K562 (cell line): ENCODE measurements around the gene PPP2R3B. TPM values are rescaled to one million over a fixed set of nuclear protein-coding genes. Genes with fewer than 3 reads are reported as not detected.

Source experiments
- ATAC-seq: fragments of 200-7000 bp; cut with Tn5 transposase; 3 replicates; pipeline ENCODE4 v1.9.1; 2020; ENCODE audit warnings: moderate library complexity
- BruUV-seq: library from RNA; stranded (reverse); fragments of 400-500 nt; replicated peaks from 2 replicates; lab custom pipeline; 2021; lab: Mats Ljungman, UMichigan
- CTCF ChIA-PET: fragments of 300-600 bp; formaldehyde crosslinking; extraction: SDS; loops from one replicate; lab custom pipeline; 2021; ENCODE audit warnings: low intra/inter-chr PET ratio; lab: Yijun Ruan, JAX
- POLR2A ChIA-PET: fragments of 300-600, 350-650 bp; sonication (Branson Sonifier 250); formaldehyde crosslinking; extraction: SDS; loops from one replicate; lab custom pipeline; 2021; ENCODE audit warnings: antibody characterized with exemption, inconsistent platforms; lab: Yijun Ruan, JAX
- DNase-seq, 4 experiments: peaks; one replicate each; pipeline versions ENCODE4 v3.0.0 to v3.0.0-alpha.2; 2011 to 2018; ENCODE audit warnings: low spot score in 3 of 4, mixed read lengths in 3 of 4; ENCODE audit errors: extremely low read depth in 1 of 4
- FAIRE-seq: peaks from 2 replicates; lab custom pipeline; 2011; peaks lifted over from hg19 to GRCh38; lab: Jason Lieb, UNC
- H2AFZ ChIP-seq: 2 replicates; pipeline ENCODE4 v1.6.0; 2011; ENCODE audit warnings: low read depth, low read length, control low read depth, inconsistent platforms
- H3K27ac ChIP-seq: fragments of 200-600 bp; 3 replicates; pipeline ENCODE4 v1.8.0; 2011; ENCODE audit warnings: low read depth, mild to moderate bottlenecking, control low read depth, inconsistent platforms, low read length, moderate library complexity, mixed read lengths; ENCODE audit errors: extremely low read depth
- H3K27me3 ChIP-seq, 2 experiments: fragments of 300-600 bp in 1 of 2; 2 replicates in 1 of 2; 3 replicates in 1 of 2; pipeline versions ENCODE4 v1.6.0 to v1.8.0; 2011; ENCODE audit warnings: inconsistent platforms in 2 of 2, low read length in 2 of 2, mild to moderate bottlenecking in 1 of 2, mixed read lengths in 1 of 2, moderate library complexity in 1 of 2; ENCODE audit not compliant: control insufficient read depth in 2 of 2, insufficient read depth in 2 of 2
- H3K36me3 ChIP-seq: fragments of 300-600 bp; 3 replicates; pipeline ENCODE4 v1.8.0; 2011; ENCODE audit warnings: mild to moderate bottlenecking, low read length, inconsistent platforms; ENCODE audit not compliant: control insufficient read depth, insufficient read depth
- H3K4me1 ChIP-seq, 2 experiments: fragments of 200-600 bp in 1 of 2; replicated peaks in 1 of 2; 2 replicates in 1 of 2; 3 replicates in 1 of 2; pipeline versions ENCODE4 v1.5.1 to v1.8.0; 2011; ENCODE audit warnings: inconsistent platforms in 2 of 2, low read length in 2 of 2, mild to moderate bottlenecking in 1 of 2, mixed read lengths in 1 of 2, moderate library complexity in 1 of 2; ENCODE audit not compliant: control insufficient read depth in 2 of 2, insufficient read depth in 2 of 2
- H3K4me2 ChIP-seq: 2 replicates; pipeline ENCODE4 v1.6.1; 2011; ENCODE audit warnings: low read length, control low read depth, inconsistent platforms, mixed read lengths; ENCODE audit not compliant: insufficient read depth
- H3K4me3 ChIP-seq: fragments of 200-600 bp; sonication (generic), shearing (Covaris generic); 2 replicates; pipeline ENCODE4 v1.5.1; 2016; ENCODE audit warnings: control low read depth, inconsistent platforms
- H3K79me2 ChIP-seq: fragments of 200-600 bp; 3 replicates; pipeline ENCODE4 v1.8.0; 2011; ENCODE audit warnings: low read length, inconsistent platforms; ENCODE audit not compliant: control insufficient read depth, insufficient read depth
- H3K9ac ChIP-seq, 2 experiments: 2 replicates each; pipeline versions ENCODE4 v1.6.0 to v1.6.1; 2011; ENCODE audit warnings: low read depth in 2 of 2, low read length in 2 of 2, control low read depth in 1 of 2, inconsistent platforms in 1 of 2, mild to moderate bottlenecking in 1 of 2, mixed read lengths in 1 of 2; ENCODE audit not compliant: insufficient read depth in 1 of 2
- H3K9me1 ChIP-seq: one replicate; pipeline ENCODE4 v1.6.0; 2011; ENCODE audit warnings: inconsistent platforms, mild to moderate bottlenecking, low read length, moderate library complexity; ENCODE audit not compliant: control insufficient read depth, insufficient read depth
- H3K9me3 ChIP-seq: replicated peaks from 2 replicates; pipeline ENCODE4 v1.5.1; 2011; ENCODE audit warnings: low read depth, low read length, inconsistent platforms; ENCODE audit not compliant: control insufficient read depth, insufficient read depth
- H4K20me1 ChIP-seq: replicated peaks from 2 replicates; pipeline ENCODE4 v1.6.1; 2011; ENCODE audit warnings: low read length, inconsistent platforms, mixed read lengths; ENCODE audit not compliant: control insufficient read depth, insufficient read depth
- CBX1 ChIP-seq: sonication (generic); IDR thresholded peaks from 2 replicates; pipeline ENCODE4 v1.6.1; 2016; ENCODE audit warnings: antibody characterized with exemption, low read depth, mild to moderate bottlenecking
- CHD2 ChIP-seq: IDR thresholded peaks from 2 replicates; pipeline ENCODE4 v1.6.1; 2011; ENCODE audit warnings: low read depth, low read length
- COPS2 ChIP-seq: fragments of 450-650 bp; conservative IDR thresholded peaks from 2 replicates; pipeline ENCODE4 v1.6.1; 2016; ENCODE audit warnings: mild to moderate bottlenecking, moderate library complexity
- GMEB1 ChIP-seq: fragments of 250-450 bp; sonication (Bioruptor Pico); IDR thresholded peaks from 2 replicates; pipeline ENCODE4 v1.4.0; 2020; ENCODE audit warnings: mild to moderate bottlenecking
- L3MBTL2 ChIP-seq: fragments of 450-650 bp; IDR thresholded peaks from 2 replicates; pipeline ENCODE4 v1.6.1; 2016; ENCODE audit warnings: mild to moderate bottlenecking, moderate library complexity
- NR1H2 ChIP-seq: sonication (generic); formaldehyde crosslinking; IDR thresholded peaks from 2 replicates; pipeline ENCODE4 v1.4.0; 2020; ENCODE audit warnings: mild to moderate bottlenecking, missing genetic modification reagents
- OTX1 ChIP-seq: fragments of 450-650 bp; formaldehyde crosslinking; IDR thresholded peaks from 2 replicates; pipeline ENCODE4 v1.4.0; 2022; ENCODE audit warnings: mild to moderate bottlenecking
- RBM34 ChIP-seq: fragments of 200-400 bp; formaldehyde crosslinking; IDR thresholded peaks from 2 replicates; pipeline ENCODE4 v1.6.1; 2018; ENCODE audit warnings: low read length, borderline replicate concordance; ENCODE audit not compliant: insufficient read depth
- SUPT5H ChIP-seq: fragments of 450-650 bp; IDR thresholded peaks from 2 replicates; pipeline ENCODE4 v1.6.1; 2016
- ZNF24 ChIP-seq: fragments of 450-650 bp; IDR thresholded peaks from 2 replicates; pipeline ENCODE4 v1.6.1; 2016
- ZNF282 ChIP-seq: sonication (generic); formaldehyde crosslinking; IDR thresholded peaks from 2 replicates; pipeline ENCODE4 v1.8.1; 2023; ENCODE audit warnings: missing genetic modification reagents
- ZNF589 ChIP-seq: fragments of 200-800 bp; sonication (Bioruptor generic); IDR thresholded peaks from 2 replicates; pipeline ENCODE4 v1.6.1; 2016; ENCODE audit warnings: low read depth, missing genetic modification characterization, missing compliant biosample characterization
- ZNF707 ChIP-seq: fragments of 250-450 bp; sonication (Bioruptor Pico); conservative IDR thresholded peaks from 2 replicates; pipeline ENCODE4 v1.8.0; 2022; ENCODE audit warnings: inconsistent platforms, mild to moderate bottlenecking, moderate library complexity
- WGBS: fragments of 100-300 bp; shearing (Covaris generic); methylation state at CpG from one replicate; pipeline ENCODE4 v1.1.6; 2016; ENCODE audit warnings: low coverage, mixed read lengths; ENCODE audit not compliant: insufficient coverage; ENCODE audit errors: missing lambda C conversion rate; 5-methylcytosine and 5-hydroxymethylcytosine counted together
- in situ Hi-C: fragments of 300-500 bp; cut with MboI; formaldehyde crosslinking; loops from 4 replicates; pipeline ENCODE4 v1.15.0; 2018; ENCODE audit warnings: inconsistent platforms, mixed read lengths
- intact Hi-C: fragments of 100-400 bp; cut with micrococcal nuclease; formaldehyde crosslinking; loops from 2 replicates; pipeline ENCODE4 v1.14.2; 2022
- polyA plus RNA-seq, 8 experiments: library from polyadenylated mRNA; depleted of rRNA in 4 of 8; stranded (reverse) in 5 of 8; unstranded in 3 of 8; fragments of >200 nt; fragmentation: Nextera tagmentation in 2 of 8; fragmentation: Illumina TruSeq in 1 of 8; extraction: Ambion mirVana in 2 of 8; extraction: Trizol in 1 of 8; gene quantifications; 2 replicates each; pipeline versions ENCODE4 v1.2.1 to v1.2.3, GENCODE V29; 2011 to 2014; ENCODE audit warnings: inconsistent platforms in 1 of 8, missing spikeins in 1 of 8
- total RNA-seq, 7 experiments: library from RNA; depleted of rRNA in 6 of 7; stranded (reverse); fragments of >200 nt in 6 of 7; fragmentation: Illumina TruSeq in 2 of 7; extraction: Trizol in 2 of 7; gene quantifications; 2 replicates each; pipeline versions ENCODE4 v1.2.1 to v1.2.3, GENCODE V29; 2011 to 2021; ENCODE audit warnings: low replicate concordance in 1 of 7
- TF ChIP-seq, protein P1 (sequence below): sonication (generic); formaldehyde crosslinking; IDR thresholded peaks from 2 replicates; pipeline ENCODE4 v1.8.0; 2022; ENCODE audit warnings: missing genetic modification reagents, mild to moderate bottlenecking, moderate library complexity, borderline replicate concordance

Gene PPP2R3B
- total and polyA plus RNA-seq, 9 of the 15 experiments (the other 6 are each of a cell fraction or from before 2014, with no cell fraction given) = 0.04 to 18.2 (median 8.2) TPM; not detected in 1

DNA sequence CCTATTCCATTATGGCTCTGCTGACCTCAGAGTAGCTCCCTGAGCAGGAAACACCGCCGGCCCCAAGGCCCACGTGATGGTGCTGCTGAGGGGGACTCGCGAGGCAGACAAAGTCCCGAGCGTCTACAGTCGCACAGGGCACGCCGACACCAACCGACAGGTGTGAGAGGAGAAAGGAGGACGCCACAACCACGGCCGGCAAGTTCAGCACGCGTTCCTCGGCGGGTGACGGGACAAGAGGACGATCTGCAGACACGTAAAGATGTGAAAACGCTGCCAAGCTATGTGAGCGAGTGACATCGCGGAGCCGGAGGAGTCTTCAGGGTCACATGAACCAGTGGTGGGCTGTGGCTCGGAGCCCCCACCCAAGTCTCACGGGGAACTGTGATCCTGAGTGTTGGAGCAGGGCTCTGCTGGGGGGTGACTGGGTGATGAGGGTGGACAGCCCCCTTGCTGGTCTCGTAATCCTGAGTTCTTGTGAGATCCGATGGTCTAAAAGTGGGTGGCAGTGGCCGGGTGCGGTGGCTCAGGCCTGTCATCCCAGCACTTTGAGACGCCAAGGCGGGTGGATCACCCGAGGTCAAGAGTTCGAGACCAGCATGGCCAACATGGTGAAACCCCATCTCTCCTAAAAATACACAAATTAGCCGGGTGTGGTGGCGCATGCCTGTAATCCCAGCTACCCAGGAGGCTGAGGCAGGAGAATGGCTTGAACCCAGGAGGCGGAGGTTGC lies 34.0 kb downstream of the PPP2R3B start:
- no peaks in the 10 kb centered on the region for H4K20me1 ChIP-seq
- CTCF ChIA-PET = no interaction called here
- H3K4me3 ChIP-seq = no peak overlapping the region
- no peak overlapping the region for H3K4me2 ChIP-seq
- no peak overlapping the region for H2AFZ ChIP-seq
- POLR2A ChIA-PET = no interaction called here
- H3K9me1 ChIP-seq = no peaks in the 10 kb centered on the region
- ATAC-seq (no peak), DNase-seq (no peak), FAIRE-seq (no peak)
- H3K79me2 ChIP-seq = no peaks in the 10 kb centered on the region
- H3K36me3 ChIP-seq = no peaks in the 10 kb centered on the region
- H3K4me1 ChIP-seq = 0 out of 5 replicates have a peak, but pooled peaks cover 0 to 4% of the 10 kb centered on the region in 2 experiments
- in situ Hi-C loops (no loop called here), intact Hi-C loops (no loop called here)
- no peak overlapping the region for H3K9ac ChIP-seq
- H3K9me3 ChIP-seq = no peaks in the 10 kb centered on the region
- no peak overlapping the region for H3K27ac ChIP-seq
- BruUV-seq = no TSS peak
- TF ChIP-seq SUPT5H = no peak
- TF ChIP-seq, protein P1, sequence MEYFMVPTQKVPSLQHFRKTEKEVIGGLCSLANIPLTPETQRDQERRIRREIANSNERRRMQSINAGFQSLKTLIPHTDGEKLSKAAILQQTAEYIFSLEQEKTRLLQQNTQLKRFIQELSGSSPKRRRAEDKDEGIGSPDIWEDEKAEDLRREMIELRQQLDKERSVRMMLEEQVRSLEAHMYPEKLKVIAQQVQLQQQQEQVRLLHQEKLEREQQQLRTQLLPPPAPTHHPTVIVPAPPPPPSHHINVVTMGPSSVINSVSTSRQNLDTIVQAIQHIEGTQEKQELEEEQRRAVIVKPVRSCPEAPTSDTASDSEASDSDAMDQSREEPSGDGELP = no peak
- no peak for TF ChIP-seq OTX1 (CRISPR knock-in tag)
- no peak for TF ChIP-seq NR1H2
- TF ChIP-seq CBX1 = no peak
- no peak for TF ChIP-seq ZNF282 (CRISPR knock-in tag)
- TF ChIP-seq CHD2 = no peak
- no peak for TF ChIP-seq GMEB1 (CRISPR knock-in tag)
- TF ChIP-seq ZNF24 = no peak
- no peak for TF ChIP-seq COPS2
- TF ChIP-seq ZNF707 = no peak
- TF ChIP-seq RBM34 = no peak
- no peak for TF ChIP-seq ZNF589 (CRISPR knock-in tag)
- TF ChIP-seq L3MBTL2 = no peak
- H3K27me3 ChIP-seq = no peaks in the 10 kb centered on the region
- WGBS = 92% methylated on average over 14 of the region's 39 CpGs
